Endothelial cell of umbilical vein (primary cell): ENCODE measurements around the gene TXNIP. TPM values are rescaled to one million over a fixed set of nuclear protein-coding genes. Genes with fewer than 3 reads are reported as not detected.

ENCODE experiments used
- BruUV-seq: library from RNA; stranded (reverse); fragments of 400-500 nt; replicated peaks from 2 replicates; lab custom pipeline; 2021; lab: Mats Ljungman, UMichigan
- CTCF ChIA-PET: fragments of 300-600, 350-600 bp; sonication (Branson Sonifier 250); formaldehyde crosslinking; loops from one replicate; lab custom pipeline; 2021; ENCODE audit warnings: antibody characterized with exemption, inconsistent platforms; lab: Charles Lee
- POLR2A ChIA-PET: fragments of 300-600, 350-600 bp; sonication (Branson Sonifier 250); formaldehyde crosslinking; loops from one replicate; lab custom pipeline; 2021; ENCODE audit warnings: antibody characterized with exemption, inconsistent platforms; lab: Charles Lee
- DNase-seq: peaks from one replicate; pipeline ENCODE4 v3.0.0-alpha.2; 2011; ENCODE audit warnings: low read depth, low spot score
- FAIRE-seq: peaks from 2 replicates; lab custom pipeline; 2011; peaks lifted over from hg19 to GRCh38; lab: Jason Lieb, UNC
- H2AFZ ChIP-seq: 2 replicates; pipeline ENCODE4 v1.6.0; 2012; ENCODE audit warnings: low read depth, low read length, control low read depth, inconsistent platforms
- H3K27ac ChIP-seq: 2 replicates; pipeline ENCODE4 v1.5.1; 2011; ENCODE audit warnings: low read depth, mild to moderate bottlenecking, control low read depth, low read length, moderate library complexity; ENCODE audit not compliant: insufficient read depth
- H3K27me3 ChIP-seq, 2 experiments: 2 replicates each; pipeline versions ENCODE4 v1.6.0 to v1.6.1; 2011; ENCODE audit warnings: low read length in 2 of 2, mixed read lengths in 1 of 2; ENCODE audit not compliant: control insufficient read depth in 2 of 2, insufficient read depth in 2 of 2
- H3K36me3 ChIP-seq, 2 experiments: 2 replicates in 1 of 2; 3 replicates in 1 of 2; pipeline ENCODE4 v1.5.1; 2011; ENCODE audit warnings: low read length in 2 of 2, mild to moderate bottlenecking in 1 of 2, moderate library complexity in 1 of 2; ENCODE audit not compliant: control insufficient read depth in 2 of 2, insufficient read depth in 2 of 2; ENCODE audit errors: extremely low read depth in 1 of 2
- H3K4me1 ChIP-seq: 3 replicates; pipeline ENCODE4 v1.5.1; 2011; ENCODE audit warnings: mild to moderate bottlenecking, low read length; ENCODE audit not compliant: control insufficient read depth, insufficient read depth; ENCODE audit errors: extremely low read depth
- H3K4me2 ChIP-seq: 2 replicates; pipeline ENCODE4 v1.6.1; 2011; ENCODE audit warnings: low read length, control low read depth, mixed read lengths; ENCODE audit not compliant: insufficient read depth
- H3K4me3 ChIP-seq, 3 experiments: fragments of 200-600 bp in 1 of 3; sonication (generic), shearing (Covaris generic) in 1 of 3; replicated peaks in 1 of 3; 2 replicates each; pipeline ENCODE4 v1.5.1; 2011 to 2016; ENCODE audit warnings: control low read depth in 3 of 3, low read length in 3 of 3, mild to moderate bottlenecking in 2 of 3, inconsistent platforms in 1 of 3, low read depth in 1 of 3, moderate library complexity in 1 of 3; ENCODE audit not compliant: insufficient read depth in 1 of 3
- H3K79me2 ChIP-seq: 2 replicates; pipeline ENCODE4 v1.6.0; 2012; ENCODE audit warnings: low read length, inconsistent platforms; ENCODE audit not compliant: control insufficient read depth, insufficient read depth
- H3K9ac ChIP-seq: replicated peaks from 2 replicates; pipeline ENCODE3; 2011; ENCODE audit warnings: low read length, control low read depth; ENCODE audit not compliant: insufficient read depth; ENCODE audit errors: extremely low read depth
- H3K9me1 ChIP-seq: replicated peaks from 3 replicates; pipeline ENCODE4 v1.6.0; 2011; ENCODE audit warnings: mild to moderate bottlenecking, low read length; ENCODE audit not compliant: control insufficient read depth, insufficient read depth; ENCODE audit errors: extremely low read depth
- H3K9me3 ChIP-seq: replicated peaks from 2 replicates; pipeline ENCODE4 v1.5.1; 2012; ENCODE audit warnings: low read length, inconsistent platforms; ENCODE audit not compliant: control insufficient read depth, insufficient read depth
- H4K20me1 ChIP-seq: replicated peaks from 2 replicates; pipeline ENCODE3; 2011; ENCODE audit warnings: mild to moderate bottlenecking, low read length; ENCODE audit not compliant: control insufficient read depth, insufficient read depth; ENCODE audit errors: extremely low read depth
- EZH2 ChIP-seq: IDR thresholded peaks from 2 replicates; pipeline ENCODE4 v1.6.1; 2012; ENCODE audit warnings: borderline replicate concordance, low read depth, mild to moderate bottlenecking, moderate library complexity, low read length, inconsistent platforms; ENCODE audit not compliant: severe bottlenecking
- FOS ChIP-seq: IDR thresholded peaks from 2 replicates; pipeline ENCODE4 v1.6.1; 2011; ENCODE audit warnings: mild to moderate bottlenecking, low read length, moderate library complexity, borderline replicate concordance; ENCODE audit not compliant: insufficient read depth
- GATA2 ChIP-seq: IDR thresholded peaks from 2 replicates; pipeline ENCODE4 v1.7.0; 2011; ENCODE audit warnings: low read depth, mild to moderate bottlenecking, moderate library complexity, mixed read lengths, low read length; ENCODE audit not compliant: insufficient read length, insufficient read depth
- JUN ChIP-seq: IDR thresholded peaks from 2 replicates; pipeline ENCODE4 v1.6.1; 2011; ENCODE audit warnings: borderline replicate concordance, low read depth; ENCODE audit not compliant: insufficient read length, insufficient read depth
- MYC ChIP-seq: IDR thresholded peaks from one replicate; pipeline ENCODE4 v1.6.1; 2011; ENCODE audit warnings: mild to moderate bottlenecking, low read depth, low read length
- POLR2A ChIP-seq: IDR thresholded peaks from 2 replicates; pipeline ENCODE4 v1.6.1; 2012; ENCODE audit warnings: low read depth, mild to moderate bottlenecking, control low read depth, low read length
- POLR2AphosphoS5 ChIP-seq: IDR thresholded peaks from 2 replicates; pipeline ENCODE4 v1.6.1; 2012; ENCODE audit warnings: low read depth, mild to moderate bottlenecking, control low read depth, low read length, moderate library complexity; ENCODE audit not compliant: insufficient read depth
- dilution Hi-C: fragments of 300-500 bp; cut with MboI; formaldehyde crosslinking; loops from one replicate; pipeline ENCODE4 v1.15.0; 2019; ENCODE audit warnings: low sequenced_read_pairs; ENCODE audit not compliant: extremely low pct_ligation_motif_present
- intact Hi-C: fragments of 100-400 bp; cut with micrococcal nuclease; formaldehyde crosslinking; loops from one replicate; pipeline ENCODE4 v1.10.0; 2022
- polyA plus RNA-seq, 4 experiments: library from polyadenylated mRNA; depleted of rRNA in 3 of 4; stranded (reverse) in 3 of 4; unstranded in 1 of 4; fragments of >200 nt; gene quantifications; 2 replicates each; pipeline versions ENCODE4 v1.2.1 to v1.2.3, GENCODE V29; 2011 to 2012; ENCODE audit warnings: missing spikeins in 1 of 4
- total RNA-seq: library from RNA; stranded (reverse); gene quantifications from 2 replicates; pipeline ENCODE4 v1.2.3, GENCODE V29; 2021
- TF ChIP-seq, protein P1 (sequence below), 2 donors: IDR thresholded peaks; 1 replicate in 1 of 2; 2 replicates in 1 of 2; pipeline ENCODE4 v1.5.1; 2011; ENCODE audit warnings: low read length in 2 of 2, mild to moderate bottlenecking in 2 of 2, moderate library complexity in 2 of 2, control low read depth in 1 of 2, inconsistent platforms in 1 of 2, low read depth in 1 of 2; ENCODE audit not compliant: insufficient read depth in 1 of 2; ENCODE audit errors: extremely low read depth in 1 of 2
- TF ChIP-seq, protein P2 (sequence below): IDR thresholded peaks from 2 replicates; pipeline ENCODE4 v1.6.1; 2011; ENCODE audit not compliant: insufficient read depth, insufficient read length

Gene TXNIP
- total and polyA plus RNA-seq, 2 donors (not counting 3 experiments of a cell fraction or from before 2014, with no cell fraction given) = 9.1 to 21.8 TPM

DNA sequence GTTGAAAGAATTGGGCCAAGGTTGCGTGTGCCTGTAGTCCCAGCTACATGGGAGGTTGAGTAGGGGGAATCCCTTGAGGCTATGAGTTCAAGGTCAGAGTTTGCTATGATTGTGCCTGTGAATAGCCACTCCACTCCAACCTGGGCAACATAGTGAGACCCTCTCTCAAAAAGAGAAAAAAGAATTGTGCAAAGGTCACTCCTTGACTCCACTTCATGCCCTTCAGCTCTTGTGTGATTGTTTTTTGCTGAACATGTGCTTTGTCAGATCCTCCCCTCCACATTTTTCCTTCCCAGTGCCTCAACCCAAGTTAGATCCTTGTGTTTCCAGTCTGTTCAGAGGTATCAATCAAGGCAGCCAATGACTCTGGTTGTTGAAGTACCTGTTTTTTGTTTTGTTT, 8.5 kb downstream of the TXNIP start:
- CTCF ChIA-PET = interaction anchor here (1.3 to 20.0 kb wide), 2 partner anchors 11 to 18 kb away, joined by 3 to 496 read pairs; no protein-coding TSS in a partner anchor

More for the DNA sequence above, 8.5 kb downstream of the TXNIP start:
- Histone ChIP-seq H3K27ac (no peak overlapping the region), H3K9me3 (no peaks in the 10 kb centered on the region), H3K27me3 (no peaks in the 10 kb centered on the region), H3K79me2 (no peaks in the 10 kb centered on the region), H3K4me2 (no peak overlapping the region), H3K36me3 (peaks cover 0 to 3% of the 10 kb centered on the region in 2 experiments), H3K9me1 (no peaks in the 10 kb centered on the region), H3K4me1 (peaks cover 4% of the 10 kb centered on the region), H3K9ac (no peak overlapping the region), H3K4me3 (no peak overlapping the region), H2AFZ (no peak overlapping the region), H4K20me1 (no peaks in the 10 kb centered on the region)
- TF ChIP-seq, protein P1, sequence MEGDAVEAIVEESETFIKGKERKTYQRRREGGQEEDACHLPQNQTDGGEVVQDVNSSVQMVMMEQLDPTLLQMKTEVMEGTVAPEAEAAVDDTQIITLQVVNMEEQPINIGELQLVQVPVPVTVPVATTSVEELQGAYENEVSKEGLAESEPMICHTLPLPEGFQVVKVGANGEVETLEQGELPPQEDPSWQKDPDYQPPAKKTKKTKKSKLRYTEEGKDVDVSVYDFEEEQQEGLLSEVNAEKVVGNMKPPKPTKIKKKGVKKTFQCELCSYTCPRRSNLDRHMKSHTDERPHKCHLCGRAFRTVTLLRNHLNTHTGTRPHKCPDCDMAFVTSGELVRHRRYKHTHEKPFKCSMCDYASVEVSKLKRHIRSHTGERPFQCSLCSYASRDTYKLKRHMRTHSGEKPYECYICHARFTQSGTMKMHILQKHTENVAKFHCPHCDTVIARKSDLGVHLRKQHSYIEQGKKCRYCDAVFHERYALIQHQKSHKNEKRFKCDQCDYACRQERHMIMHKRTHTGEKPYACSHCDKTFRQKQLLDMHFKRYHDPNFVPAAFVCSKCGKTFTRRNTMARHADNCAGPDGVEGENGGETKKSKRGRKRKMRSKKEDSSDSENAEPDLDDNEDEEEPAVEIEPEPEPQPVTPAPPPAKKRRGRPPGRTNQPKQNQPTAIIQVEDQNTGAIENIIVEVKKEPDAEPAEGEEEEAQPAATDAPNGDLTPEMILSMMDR (IDR thresholded peaks at IDR 0.05; ENCODE audit: extremely low read depth in 1 of 2, insufficient read depth in 1 of 2, low read depth in 1 of 2, low read length in 2 of 2) = no peak
- TF ChIP-seq, protein P2, sequence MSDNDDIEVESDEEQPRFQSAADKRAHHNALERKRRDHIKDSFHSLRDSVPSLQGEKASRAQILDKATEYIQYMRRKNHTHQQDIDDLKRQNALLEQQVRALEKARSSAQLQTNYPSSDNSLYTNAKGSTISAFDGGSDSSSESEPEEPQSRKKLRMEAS = no peak
- TF ChIP-seq JUN (no peak), FOS (no peak), MYC (no peak), POLR2AphosphoS5 (no peak), POLR2A (no peak), EZH2 (no peak), GATA2 (no peak)
- POLR2A ChIA-PET = no interaction called here
- BruUV-seq = no TSS peak
- DNase-seq (no peak), FAIRE-seq (no peak)
- dilution Hi-C loops (no loop called here), intact Hi-C loops (no loop called here)
